Fibroblast of lung (primary cell): ENCODE results near the gene PLA2G2C.

ENCODE experiments used
- CTCF ChIP-seq, 2 donors: IDR thresholded peaks in 1 of 2; conservative IDR thresholded peaks in 1 of 2; 1 replicate in 1 of 2; 2 replicates in 1 of 2; pipeline ENCODE4 v1.5.1; 2011 to 2012; ENCODE audit warnings: low read length in 2 of 2, control low read depth in 1 of 2, inconsistent platforms in 1 of 2, low read depth in 1 of 2, mild to moderate bottlenecking in 1 of 2
- EZH2 ChIP-seq: IDR thresholded peaks from 2 replicates; pipeline ENCODE4 v1.5.1; 2012; ENCODE audit warnings: low read length, control low read depth, mild to moderate bottlenecking; ENCODE audit errors: missing control alignments

GRCh38 chr1:20216574-20216973, 30.3 kb upstream of the PLA2G2C start:
- TF ChIP-seq CTCF (conservative IDR thresholded peaks at IDR 0.05 in 1 of 2, IDR thresholded peaks at IDR 0.05 in 1 of 2; ENCODE audit: low read depth in 1 of 2, low read length in 2 of 2) (peak; percentile 33 to 48), EZH2 (no peak)
